Stimulated activated CD8-positive, alpha-beta memory T cell treated with anti-CD3 and anti-CD28 coated beads, Interleukin-4, amount 100 ng/mL, for 24 hours (primary cell): ENCODE data around the gene MRPS10.
"Not testable (repeated sequence)": the region's sequence is repeated elsewhere in the genome, so short reads cannot be mapped to it uniquely, and the experiment has no call there.

Experiments
- DNase-seq: peaks from one replicate; pipeline ENCODE4 v3.0.0-alpha.2; 2020; ENCODE audit warnings: low read depth

The MRPS10 gene

DNA sequence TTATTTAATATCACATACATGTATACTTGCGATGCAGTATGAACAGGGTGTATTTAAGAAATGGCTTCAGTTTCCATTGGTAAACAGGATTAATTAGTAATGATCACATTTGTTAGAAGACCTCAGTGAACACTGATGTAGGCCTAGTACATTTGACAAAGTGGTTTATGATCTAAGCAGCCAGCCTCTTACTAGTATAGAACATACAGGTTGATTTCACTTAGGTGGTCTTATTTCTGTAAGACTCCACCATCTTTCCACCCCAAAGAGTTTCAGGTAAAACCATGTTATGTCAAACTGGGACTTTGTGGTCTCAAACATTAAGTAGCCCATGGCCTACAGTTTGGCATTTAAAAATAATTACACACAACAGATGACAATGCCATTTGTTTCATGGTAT is 20.2 kb upstream of the MRPS10 start:
- no peak for DNase-seq

DNA sequence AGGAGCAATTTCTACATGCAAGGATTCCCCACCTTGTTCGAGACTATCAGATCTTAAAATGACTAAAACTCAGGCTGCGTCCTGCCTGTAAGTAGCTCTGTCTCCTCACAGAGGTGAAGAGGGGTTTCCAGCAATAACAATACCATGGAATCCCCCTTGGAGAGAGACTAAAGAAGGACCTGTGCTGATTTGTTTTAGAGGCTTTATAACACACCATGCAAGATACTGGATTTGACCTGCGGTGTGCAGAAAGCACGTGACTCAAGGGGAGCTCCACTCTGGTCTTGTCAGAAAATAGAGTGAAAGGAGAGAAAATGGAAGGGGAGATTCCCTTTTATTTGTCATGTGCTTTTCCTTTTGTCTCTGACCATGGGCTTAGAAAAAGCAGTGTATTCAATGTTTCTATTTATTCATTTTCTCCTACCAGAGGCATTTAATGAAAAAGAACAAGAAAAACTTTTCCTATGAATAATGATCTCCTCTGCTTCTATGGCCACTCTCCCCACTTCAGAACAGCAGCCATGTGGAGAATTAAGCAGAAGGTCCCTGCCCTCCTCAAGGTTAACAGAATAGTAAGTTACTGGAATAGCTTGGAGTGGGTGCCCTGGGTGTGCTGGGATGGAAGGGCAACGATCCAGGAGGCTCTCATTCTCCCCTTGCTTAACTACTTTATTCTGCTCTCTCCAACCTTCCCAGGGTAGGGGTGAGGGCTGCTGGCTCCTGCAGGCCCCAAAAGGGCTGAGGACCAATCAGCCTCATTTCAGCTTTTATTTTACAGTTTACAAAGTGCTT is 19.2 kb upstream of the MRPS10 start:
- no peak for DNase-seq

DNA sequence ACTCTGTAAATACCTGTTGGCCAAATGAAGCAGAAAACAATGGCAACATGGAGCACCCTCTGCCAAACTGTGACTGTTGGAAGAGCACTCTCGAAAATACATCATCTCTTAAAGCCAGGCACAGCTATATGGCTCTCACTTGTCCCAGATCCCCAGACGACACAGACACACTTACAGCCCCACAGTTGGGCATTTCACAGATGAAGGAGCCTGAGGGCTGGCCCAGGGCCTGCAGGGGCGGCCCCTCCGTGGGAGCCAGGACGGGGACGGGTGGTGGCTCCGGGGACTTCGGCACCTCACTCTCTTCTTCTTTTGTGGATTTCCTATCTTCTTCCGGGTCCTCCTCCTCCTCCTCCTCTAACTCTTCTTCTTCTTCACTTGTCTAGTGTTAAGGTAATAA is 18.4 kb upstream of the MRPS10 start:
- no peak for DNase-seq

DNA sequence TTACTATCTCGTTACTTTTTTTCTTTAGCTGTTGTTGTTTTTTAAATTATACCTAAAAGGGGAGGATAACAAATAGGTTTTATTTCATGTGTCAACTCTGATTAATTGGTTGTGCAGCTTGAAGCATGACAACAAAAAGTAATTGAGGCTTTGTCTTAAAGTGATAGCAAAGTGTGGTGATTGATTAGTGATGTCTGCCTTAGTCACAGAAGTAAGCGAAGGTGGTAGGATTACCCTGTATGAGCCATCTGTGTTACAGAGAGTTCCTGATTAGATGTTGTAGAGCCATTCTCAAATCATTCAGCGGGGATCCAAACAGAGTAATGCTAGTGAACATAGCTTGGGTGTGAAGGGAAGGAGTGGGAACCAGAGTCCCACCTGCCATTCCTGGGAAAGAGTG is 14.4 kb upstream of the MRPS10 start:
- no peak for DNase-seq

DNA sequence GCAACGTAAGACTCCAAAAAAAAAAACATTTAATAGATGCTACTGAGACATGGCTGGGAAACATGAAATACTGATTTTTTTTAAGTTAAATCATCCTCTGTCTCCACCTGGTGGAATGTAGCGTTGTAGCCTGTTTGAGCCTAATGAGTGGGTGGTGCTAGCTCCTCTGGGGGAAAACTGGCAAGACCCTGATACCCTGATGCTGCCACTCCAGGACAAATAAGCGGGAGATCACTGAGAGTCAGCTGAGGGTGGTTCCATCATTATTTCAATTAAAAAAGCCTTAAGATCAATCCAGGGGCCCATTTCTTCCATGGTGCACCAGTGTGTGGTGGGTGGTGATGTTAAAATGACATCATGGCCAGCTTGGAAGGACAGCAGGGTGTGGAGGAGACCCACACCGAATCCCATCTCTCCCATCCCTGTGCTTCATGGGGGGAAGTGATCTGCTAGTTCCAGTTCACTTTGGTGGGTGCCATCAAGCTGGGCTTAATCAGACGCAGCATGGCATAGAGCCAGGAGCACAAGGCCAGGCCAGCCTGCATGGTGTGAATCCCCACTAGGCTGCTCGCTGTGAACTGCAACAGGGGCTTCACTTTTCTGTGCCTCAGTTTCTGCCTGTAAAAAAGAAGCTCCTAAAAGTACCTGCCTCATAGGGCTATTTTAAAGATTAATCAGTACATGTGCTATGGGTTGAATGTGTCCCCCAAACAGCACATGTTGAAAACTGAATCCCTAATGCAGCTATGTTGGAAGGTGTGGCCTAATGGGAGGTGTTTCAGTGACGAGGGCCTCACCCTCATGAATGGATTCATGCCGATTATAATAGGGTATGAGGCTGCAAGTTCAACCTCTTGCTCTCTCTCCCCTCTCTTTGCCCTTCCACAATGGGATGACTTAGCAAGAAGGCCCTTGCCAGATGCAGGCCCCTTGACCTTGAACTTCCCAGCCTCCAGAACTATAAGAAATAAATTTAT is 13.0 kb upstream of the MRPS10 start:
- no peak for DNase-seq

DNA sequence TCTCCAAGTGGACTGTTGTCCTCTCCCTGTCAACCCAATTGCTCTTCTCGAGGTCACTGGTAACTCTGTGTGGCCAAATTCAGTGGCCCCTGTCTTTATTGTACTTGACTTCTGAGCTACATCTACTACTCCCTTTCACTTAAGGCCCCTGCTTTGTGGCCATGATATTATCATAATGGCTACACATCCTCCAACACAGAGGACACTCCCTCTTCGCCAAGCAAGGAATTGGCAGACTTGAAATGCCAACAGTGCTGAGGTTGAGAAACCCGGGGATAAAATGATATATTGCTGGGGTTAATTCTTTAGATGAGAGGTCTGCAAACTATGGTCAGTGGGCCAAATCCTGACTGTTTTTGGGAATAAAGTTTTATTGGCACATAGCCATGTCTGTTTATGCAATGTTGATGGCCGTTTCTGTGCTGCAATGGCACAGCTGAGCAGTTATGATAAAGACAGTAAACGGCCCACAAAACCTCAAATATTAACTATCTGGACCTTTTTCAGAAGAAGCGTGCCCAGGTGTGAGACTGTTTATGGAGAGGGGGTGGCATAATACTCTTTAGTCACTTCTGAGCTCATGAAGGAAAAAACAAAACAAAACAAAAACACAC is 12.0 kb upstream of the MRPS10 start:
- DNase-seq = no peak

DNA sequence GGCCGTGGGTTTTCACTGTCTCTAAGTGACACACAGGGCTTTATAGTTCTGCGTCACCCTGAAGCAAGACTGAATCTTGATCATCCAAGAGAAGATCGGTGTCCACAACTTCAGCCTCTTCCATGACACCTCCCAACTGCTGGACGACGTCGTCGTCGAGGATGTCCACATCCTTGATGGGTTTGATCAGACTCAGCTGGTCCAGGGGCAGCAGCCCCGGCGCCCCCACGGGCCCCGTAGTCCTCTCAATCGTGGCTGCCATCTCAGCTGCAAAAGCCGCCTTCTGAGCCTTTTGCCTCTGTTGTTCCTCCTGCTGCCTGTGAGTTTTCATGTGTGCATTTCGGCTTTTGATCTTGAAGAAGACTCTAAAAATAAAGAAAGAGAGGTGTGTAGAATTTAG is 10.6 kb upstream of the MRPS10 start:
- no peak for DNase-seq

DNA sequence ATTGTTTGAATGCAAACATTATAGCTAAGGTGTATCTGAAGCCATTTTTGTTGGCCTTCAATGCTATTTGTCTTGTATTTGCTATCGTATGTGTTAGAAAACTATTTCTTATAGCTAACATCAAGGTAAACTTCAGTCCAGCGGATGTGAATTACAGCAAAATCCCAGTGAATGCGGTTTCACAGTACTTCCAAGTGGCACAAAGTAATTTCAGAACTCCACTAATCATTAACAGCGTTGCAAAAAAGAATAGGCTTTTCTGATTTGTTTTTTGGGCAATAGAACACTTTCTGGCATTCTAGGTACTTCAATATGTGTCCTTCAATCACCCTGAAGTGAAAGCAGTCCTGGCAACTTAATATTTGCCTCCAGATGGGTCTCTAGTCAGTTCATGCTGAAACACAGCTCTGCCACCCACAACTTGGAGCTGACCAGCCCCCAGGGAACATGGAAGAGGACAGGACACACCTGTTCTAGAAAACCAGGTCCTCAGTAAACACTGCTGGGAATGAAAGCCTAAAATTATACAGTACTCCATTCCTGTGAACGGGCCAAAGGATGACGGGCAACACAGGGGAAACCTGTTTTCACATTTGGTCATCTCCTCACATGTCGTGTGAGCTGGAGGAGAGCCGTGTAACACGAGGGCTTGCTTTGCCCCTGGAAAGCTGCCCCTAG is 9.7 kb upstream of the MRPS10 start:
- DNase-seq = no peak

DNA sequence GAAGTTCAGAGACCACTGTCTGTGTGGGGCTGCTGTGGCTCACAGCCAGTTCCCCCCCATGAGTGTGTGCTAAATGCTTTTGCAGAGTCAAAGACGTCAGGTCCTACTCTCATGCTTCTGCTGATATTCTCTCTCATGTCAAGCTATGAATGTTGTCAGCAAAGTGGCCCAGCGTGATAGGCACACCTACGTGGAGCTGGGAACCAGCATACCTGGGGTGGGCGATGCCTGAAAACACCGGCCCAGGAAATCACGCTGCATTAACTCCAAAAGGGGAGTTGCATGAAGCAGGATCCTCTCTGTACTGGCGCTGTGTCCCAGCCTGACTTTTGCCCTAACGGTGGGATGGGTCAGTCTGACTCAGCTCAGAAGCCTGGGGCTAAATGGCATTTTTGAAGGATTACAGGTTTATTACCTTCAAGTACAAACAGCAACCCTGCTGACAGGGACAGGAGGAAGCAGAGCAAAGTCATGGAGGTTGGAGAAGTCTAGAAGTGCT is 9.0 kb upstream of the MRPS10 start:
- no peak for DNase-seq

DNA sequence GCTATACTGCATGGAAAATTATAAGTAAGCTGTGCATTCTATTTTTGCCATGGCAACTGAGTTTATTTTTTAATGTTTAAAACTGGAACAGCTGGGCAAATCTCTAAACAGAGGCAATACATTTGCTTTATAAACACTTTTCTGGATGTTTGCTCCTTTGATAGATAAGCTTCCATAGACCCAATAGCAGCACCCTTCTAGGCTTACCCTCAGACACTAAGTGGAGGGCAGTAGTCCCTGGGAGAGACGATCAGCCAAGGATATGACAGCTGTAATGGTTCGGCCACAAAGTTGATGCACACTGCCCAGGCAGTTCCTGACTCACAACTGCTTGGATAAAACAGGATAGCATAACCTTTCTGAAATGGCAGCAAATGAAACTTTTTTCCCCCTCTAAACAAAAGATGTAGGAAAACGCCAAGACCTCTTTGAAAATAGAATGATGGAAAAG is 8.5 kb upstream of the MRPS10 start:
- DNase-seq = no peak

DNA sequence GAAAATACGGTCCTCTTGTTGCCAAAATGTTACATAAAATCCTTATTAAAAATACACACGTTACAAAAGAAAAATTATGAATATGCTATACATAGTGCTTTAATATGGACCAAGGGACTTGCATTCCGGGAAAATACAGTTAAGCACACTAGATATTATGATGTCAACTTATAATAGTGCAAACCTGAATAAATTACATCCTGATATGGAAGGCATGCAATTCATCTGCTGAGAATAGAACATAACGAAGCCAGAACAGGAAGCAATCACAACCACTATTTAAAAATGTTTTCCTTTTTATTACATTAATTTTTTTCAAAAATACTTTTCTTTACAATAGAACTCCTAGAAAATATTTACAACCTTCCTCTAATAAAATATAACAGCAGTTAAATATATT is 7.8 kb upstream of the MRPS10 start:
- no peak for DNase-seq

DNA sequence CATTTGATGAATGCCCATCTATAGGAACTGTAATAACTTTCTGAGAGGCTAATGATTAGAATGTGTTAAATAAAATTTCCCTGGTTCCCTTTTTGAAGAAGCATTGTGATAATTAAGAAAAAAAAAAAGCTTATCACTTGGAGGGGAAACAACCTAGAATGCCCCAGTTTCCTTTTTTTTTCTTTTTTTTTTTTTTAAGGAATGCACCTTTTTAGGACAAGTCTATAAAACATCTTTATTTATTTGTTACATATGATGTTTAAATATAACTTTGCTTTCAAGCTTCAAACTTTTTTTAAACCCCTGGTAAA is 7.3 kb upstream of the MRPS10 start:
- no peak for DNase-seq

DNA sequence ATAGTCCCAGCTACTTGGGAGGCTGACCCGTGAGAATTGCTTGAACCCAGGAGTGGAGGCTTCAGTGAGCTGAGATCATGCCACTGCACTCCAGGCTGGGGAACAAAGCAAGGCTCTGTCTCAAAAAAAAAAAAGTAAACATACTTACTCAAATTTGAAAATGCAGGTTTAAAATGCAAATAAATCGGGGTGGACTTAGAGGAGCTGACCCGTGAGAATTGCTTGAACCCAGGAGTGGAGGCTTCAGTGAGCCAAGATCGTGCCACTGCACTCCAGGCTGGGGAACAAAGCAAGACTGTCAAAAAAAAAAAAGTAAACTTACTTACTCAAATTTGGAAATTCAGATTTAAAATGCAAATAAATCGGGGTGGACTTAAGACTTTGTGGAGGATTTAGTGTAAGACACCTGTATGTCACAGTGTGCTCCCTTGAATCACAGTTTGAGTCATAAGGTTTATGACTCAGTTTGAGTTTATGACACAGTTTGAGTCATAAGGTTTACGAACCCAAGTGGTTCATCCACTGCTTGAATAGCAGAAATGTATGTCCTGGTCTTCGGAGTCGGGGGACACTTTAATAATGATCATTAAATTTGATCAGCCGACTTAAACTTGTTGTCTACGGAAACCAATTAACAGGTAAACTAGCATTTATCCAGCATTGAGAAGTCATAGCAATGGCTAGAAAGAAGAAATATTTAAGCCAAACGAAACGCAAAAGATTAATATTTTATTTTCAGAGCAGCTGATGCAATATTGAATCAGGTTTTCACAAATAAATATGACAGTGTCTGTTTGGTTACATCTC is 6.8 kb upstream of the MRPS10 start:
- DNase-seq = no peak

DNA sequence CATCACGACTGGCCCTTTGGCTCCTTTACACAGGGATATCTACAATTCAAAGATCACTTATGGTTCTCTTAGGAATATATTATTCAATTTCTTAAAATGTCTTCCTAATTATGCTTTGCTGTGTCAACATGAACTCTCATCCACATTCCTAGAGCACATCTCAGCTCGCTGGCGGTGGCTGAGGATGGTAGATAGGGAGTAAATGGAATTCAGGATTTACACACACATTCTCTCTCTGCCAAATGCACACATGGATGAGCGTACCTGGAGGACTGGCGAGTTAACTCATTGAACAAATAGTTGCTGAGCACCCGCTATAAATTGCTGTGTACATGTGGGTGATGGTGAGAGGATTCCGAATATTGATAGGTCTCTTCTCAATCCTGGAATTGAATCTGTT is 4.8 kb upstream of the MRPS10 start:
- DNase-seq = no peak

DNA sequence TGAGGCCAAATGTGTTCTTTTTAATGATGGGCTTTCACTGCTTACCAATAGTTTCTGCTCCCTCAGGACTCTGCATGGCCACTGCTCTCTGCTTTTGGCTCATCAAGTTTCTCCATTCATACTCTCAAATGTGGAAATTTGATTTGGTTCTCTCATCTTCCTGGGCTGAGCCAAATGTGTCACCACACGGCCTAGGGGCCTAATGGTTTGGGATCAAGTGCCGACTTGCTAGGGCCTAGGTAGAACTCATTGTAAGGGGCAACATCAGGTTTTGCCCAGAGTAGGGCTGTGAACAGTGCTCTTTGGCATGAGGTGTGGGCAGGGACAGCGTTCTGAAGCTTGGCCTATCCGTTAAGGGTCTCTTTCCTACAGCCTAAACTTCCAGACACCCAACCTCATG is 3.9 kb upstream of the MRPS10 start:
- DNase-seq = no peak

DNA sequence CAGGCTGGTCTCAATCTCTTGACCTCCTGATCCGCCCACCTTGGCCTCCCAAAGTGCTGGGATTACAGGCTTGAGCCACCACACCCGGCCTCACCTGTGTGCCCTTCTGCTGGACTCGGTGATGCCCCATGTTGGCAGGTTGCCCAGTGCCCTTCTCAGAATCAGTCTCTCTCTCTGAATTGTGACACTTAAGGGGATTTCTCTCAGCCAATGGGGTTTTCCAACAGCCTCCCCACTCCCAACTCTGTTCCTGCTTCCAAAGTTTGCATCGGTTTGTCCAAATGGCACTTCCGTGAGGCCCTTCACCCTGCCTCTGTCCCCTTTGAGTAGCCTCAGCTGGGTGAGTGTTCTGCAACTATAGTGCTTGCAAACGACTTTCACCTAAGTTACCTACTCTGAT is 3.1 kb upstream of the MRPS10 start:
- DNase-seq = no peak

DNA sequence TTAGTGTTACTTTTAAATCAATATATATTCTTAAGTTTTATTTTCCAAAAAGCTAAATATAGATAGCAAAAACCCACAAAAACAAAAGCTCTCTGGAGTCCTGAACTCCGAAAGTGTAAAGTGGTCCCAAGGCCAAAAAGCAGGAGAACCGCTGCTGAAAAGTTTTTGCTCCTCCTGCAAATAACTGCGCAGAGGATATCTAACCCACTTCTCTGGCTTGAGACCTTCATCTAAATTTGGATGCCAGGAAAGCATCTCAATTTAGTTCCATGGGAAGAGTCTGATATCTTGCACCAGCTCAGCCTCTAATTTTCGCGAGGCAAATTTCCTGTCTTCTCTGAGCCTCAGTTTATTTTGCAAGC is 523 bp downstream of the MRPS10 start:
- DNase-seq = no peak

DNA sequence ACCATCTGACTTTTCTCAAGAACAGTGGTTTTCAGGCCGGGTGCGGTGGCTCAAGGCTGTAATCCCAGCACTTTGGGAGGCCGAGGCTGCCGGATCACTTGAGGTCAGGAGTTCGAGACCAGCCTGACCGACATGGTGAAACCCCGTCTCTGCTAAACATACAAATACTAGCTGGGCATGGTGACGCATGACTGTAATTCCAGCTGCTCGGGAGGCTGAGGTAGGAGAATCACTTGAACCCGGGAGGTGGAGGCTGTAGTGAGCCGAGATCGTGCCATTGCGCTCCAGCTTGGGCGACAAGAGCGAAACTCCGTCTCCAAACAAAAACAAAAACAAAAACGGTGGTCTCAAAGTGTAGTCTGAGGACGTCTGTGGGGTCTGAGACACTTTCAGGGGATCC is 1.2 kb downstream of the MRPS10 start:
- not testable (repeated sequence) for DNase-seq

DNA sequence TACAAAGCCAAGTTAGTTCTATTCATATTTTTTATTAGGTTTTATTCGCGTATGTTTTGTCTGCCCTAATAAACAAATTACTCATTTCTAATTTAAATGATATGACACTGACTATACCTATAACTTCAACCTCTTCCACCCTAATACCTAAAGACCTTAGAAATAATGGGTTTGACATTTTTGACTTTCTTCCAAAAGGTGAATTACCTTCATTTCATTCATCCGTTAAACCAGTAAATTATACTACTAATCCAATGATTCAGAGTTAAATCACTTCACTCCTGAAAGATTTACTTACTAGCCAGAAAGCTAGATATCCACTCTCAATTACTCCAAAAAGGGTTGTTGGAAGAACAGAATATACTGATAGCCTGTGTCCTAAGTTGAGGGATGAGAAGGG is 5.2 kb downstream of the MRPS10 start:
- no peak for DNase-seq

DNA sequence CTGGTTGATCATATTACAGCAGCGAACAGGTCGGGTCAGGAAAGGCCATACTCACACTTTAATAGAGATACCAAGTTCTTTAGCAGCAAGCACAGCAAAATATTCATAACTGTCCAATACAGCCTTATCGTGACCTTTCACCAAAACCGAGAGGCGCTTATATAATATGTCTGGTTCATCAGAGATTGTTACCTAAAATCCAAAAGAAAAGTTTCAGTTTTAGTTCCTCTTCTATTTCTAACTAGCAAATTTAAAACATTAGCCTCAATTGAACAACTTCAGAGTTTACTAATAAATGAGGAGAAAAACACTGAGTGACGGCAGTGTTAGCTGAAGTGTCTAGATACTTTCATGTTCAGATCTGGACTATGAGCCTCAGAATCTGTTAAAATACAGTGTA is 5.9 kb downstream of the MRPS10 start:
- DNase-seq = no peak

DNA sequence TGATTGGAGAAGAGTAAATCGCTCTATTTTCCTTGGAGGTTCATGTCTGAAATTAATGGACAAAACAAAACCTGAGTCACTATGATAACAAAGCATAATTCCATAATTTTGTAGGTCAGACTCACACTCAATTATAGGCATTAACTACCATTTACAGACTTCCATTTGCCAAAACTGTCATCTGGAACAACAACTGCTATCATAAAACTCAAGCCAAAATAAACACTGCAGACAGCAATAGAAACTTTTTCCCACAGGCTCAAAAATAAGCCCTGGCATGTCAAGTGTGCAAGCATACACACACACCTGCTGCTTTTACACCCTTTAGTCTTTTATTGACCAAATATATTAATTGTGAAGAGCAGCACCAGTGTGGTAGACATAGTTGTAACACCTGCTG is 7.1 kb downstream of the MRPS10 start:
- no peak for DNase-seq
